CD4-positive, alpha-beta T cell treated with Interleukin-15 for 1 hour (primary cell): ENCODE data around the gene KLHL24.
A peak's percentile ranks its signal among the peaks of the same experiment; 100 is the strongest.
"Not testable (repeated sequence)": the region's sequence is repeated elsewhere in the genome, so short reads cannot be mapped to it uniquely, and the experiment has no call there.

Experiments used
- DNase-seq: peaks from one replicate; pipeline ENCODE4 v3.0.0-alpha.2; 2020

The KLHL24 gene

DNA sequence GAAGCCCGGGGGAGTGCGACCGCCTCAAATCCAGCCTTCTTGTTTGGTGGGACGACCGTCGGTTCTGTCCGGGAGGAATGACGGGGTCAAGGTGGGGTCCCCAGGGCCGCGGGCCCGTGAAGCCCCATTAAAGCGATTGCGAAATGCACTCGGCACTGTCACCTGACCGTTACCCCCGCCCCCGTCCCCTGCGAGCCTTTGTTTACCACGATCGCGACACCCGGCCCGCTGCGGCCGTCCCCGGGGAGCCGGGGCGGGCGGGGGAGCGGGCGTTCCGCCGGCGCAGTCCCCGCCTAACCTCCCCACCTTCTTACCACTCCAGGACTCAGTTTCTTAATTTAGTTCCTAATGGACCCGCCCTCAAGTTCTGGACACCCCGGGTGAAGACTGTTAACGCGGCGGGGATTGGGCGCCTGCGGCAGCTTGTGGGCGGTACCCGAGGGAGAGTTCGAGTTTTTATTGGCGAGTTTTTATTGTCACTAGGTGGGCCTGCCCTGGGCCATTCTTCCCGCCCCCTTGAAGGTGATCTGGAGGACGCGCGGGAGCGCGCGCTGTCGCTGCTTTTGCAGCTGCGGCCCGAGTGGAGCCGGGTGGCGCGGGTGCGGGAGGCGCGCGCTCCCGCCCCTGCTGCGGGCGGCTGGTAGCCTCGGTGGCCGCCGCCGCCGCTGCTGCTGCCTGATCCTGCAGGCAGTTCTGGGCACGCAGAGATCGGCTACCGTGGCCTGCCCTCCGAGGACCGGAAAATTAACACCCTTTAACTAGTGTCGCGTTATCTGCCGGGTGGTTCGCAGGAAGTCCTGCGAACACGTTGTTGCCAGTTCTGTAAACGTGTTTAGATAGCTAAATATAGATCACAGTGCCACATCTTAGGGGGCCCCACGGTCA is 1.0 kb downstream of the KLHL24 start:
- peak; percentile 93 for DNase-seq

- no peak for DNase-seq
These were observed 1.7 kb downstream of the KLHL24 start for GRCh38 chr3:183637106-183637486.

- not testable (repeated sequence) for DNase-seq
These were observed 2.2 kb downstream of the KLHL24 start for GRCh38 chr3:183637633-183638032.

GRCh38 chr3:183638101-183638852 is 2.9 kb downstream of the KLHL24 start:
- no peak for DNase-seq

GRCh38 chr3:183640635-183641034 is 5.2 kb downstream of the KLHL24 start:
- DNase-seq = not testable (repeated sequence)

DNA sequence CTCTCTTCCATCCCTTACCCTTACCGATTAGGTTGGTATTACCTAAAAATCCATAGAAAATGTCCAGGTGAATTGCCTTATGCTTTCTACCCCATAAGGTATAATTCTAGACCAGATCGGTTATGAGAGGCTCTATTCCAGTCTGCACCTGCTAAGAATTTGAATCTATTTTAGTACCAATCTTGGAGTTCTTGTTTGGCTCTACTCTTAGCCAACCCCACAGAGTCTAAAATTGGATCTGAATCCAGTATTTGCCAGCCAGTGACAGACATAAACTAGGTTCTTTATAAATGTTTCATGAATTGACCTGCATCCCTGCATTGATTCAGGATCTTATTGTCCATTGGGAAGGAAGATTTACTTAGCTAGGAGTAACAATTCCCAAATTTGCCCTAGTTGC is 6.5 kb downstream of the KLHL24 start:
- DNase-seq = no peak

DNA sequence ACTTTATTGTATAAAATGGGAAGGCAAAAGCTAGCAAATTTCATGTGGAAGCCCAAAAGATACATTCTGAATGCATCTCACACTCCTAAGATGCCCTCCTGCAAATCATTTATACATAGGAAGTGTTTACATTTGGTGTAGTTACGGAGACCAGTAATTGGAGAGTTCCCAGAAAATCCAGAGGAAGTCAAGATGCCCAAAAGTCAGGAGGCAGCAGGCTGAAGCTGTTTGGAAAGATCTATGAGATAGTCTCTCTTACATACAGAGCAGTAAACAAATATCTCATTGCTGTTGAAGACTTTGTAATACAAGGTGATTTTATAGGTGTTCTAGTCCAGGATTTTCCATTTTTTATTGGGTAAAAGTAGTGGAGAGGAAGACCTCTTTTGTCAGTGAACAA is 8.8 kb downstream of the KLHL24 start:
- DNase-seq = no peak

DNA sequence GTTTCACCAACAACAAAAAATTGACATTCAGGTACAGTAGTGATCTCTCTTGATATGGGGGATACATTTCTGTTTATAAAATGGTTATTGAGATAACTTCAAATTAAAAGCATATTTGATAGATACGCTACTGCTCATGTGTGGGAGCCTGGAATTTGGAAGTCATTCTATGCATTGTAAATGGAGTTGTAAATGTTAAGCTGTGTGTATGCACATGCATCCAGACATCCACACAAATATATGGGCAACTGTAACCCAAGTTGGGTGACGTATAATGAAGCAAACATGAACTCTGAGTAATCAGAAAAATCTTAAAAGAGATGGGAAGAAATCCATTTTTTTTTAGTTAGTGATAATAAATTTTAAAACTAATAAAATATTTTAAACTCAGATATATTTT is 9.8 kb downstream of the KLHL24 start:
- DNase-seq = no peak

- DNase-seq = no peak
These were observed 15.1 kb downstream of the KLHL24 start for GRCh38 chr3:183650554-183650953.

DNA sequence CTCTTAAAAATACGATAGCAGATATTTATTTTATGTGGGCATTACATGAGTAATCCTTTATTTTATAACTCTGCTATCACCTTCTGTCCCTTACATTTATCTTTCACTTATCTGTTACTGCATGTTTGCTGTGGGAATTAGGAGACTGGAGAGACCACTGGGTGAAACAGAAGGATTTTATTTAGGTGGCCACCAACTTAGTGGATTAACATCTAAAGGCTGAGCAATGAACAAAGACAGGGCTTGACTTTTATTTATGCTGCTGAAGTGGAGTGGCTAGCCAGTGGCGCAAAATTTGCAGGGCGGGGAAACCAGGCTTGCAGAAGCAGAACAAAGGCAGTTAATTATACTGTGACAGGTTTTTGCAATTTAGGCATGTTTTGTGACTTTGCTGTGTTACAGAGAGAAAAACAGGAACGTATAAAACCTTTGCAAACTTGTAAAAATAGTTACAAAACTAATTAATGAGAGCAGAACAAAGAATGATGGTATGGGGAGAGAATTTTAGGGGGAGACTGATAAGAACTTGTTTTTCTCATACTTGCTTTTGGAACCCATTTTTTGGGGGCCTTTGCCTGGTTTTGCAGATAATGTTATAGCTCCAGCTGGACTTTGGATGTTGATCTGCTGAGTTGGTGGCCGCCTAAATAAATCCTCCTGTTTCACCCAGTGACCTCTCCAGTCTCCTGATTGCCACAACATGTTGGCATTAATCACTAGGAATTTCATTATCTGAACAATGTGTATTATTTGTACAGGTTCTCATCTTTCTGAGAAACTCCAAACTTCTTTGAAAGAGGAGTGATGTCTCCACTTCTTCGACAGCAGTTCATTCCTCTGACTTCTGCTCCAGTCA is 18.0 kb downstream of the KLHL24 start:
- DNase-seq = no peak

DNA sequence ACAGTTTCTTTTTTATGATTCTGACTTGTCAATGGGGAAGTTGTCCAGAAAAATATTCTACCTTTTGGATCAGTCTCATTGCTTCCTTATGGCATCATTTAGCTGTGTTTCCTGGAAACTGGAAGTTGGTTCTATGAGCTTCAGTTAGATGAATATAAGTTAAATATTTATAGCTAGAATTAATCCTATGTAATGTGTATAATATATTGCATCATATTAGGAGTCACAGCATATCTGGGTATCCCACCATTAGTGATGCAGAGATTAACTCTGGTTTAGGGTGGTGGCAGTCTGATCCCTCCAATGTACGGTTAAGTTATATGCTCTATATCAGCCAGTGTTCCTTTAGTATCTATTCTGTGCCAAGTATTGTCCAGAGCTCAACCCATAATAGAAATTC is 19.3 kb downstream of the KLHL24 start:
- DNase-seq = no peak

DNA sequence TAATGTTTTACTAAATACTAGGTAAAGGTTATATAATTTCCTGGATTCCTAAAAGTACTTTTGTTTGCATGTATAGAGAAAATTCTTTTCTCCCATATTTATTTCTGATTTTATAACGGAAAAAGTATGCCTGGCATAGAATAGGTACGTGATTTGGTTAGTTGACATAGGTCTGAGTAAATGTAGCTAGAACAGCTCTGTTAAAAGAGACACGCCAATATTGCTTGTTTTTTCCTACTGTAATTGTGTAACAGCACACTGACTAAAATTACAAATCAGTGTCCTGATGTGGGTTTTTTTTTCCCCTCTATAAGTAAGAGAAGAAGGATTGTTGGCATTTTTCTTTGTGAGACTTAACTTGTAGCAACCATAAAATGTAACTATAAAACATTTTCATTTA is 26.7 kb downstream of the KLHL24 start:
- DNase-seq = no peak

- no peak for DNase-seq
These were observed 29.5 kb downstream of the KLHL24 start for GRCh38 chr3:183664913-183665381.

GRCh38 chr3:183680061-183680460 is 44.6 kb downstream of the KLHL24 start:
- DNase-seq = no peak

- DNase-seq = no peak
These were observed 52.3 kb downstream of the KLHL24 start for GRCh38 chr3:183687705-183688104.

GRCh38 chr3:183688874-183689273 is 53.5 kb downstream of the KLHL24 start:
- DNase-seq = no peak

DNA sequence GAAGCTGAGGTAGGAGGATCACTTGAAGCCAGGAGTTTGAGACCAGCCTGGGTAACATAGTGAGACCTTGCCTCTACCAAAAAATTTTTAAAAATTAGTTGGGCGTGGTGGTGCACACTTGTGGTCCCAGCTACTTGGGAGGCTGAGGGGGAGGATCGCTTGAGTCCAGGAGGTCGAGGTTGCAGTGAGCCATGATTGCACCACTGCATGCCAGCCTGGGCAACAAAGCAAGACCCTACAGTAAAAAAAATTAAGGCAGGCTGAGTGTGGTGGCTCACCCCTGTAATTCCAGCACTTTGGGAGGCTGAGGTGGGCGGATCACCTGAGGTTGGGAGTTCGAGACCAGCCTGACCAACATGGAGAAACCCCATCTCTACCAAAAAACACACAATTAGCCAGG is 54.2 kb downstream of the KLHL24 start:
- not testable (repeated sequence) for DNase-seq

DNA sequence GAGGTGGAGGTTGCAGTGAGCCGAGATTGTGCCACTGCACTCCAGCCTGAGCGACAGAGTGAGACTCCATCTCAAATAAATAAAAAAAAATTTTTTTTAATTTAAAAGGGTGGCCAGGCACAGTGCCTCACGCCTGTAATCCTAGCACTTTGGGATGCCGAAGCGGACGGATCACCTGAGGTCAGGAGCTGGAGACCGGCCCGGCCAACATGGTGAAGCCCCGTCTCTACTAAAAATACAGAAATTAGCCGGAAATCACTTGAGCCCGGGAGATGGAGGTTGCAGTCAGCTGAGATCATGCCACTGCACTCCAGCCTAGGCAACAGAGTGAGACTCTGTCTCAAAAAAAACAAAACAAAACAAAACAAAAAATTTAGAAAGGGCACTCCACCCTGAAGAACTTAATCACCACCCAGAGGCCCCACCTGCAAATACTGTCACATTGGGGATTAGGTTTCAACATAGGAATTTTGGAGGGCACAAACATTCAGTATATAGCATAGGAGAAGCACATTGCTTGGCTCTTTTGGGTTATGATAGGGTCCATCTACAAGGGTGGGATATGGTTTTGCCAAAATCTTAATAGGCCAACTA is 55.1 kb downstream of the KLHL24 start:
- DNase-seq = no peak

DNA sequence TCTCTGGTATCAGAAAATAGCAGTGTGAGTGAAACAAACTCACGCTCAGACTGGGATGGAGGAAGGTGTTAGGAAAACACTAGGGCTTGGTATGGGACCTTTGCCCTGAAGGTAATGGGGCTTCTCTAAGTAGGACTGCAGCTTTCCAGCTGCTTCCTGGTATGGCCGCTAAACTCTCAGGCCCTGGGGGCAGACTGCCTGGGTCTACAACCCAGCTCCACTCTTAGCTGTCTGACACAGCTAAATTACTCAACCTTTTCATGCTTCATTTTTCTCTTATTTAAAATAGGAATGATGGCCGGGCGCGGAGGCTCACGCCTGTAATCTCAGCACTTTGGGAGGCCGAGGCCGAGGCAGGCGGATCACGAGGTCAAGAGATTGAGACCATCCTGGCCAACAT is 57.0 kb downstream of the KLHL24 start:
- DNase-seq = no peak

- DNase-seq = no peak
These were observed 60.3 kb downstream of the KLHL24 start for GRCh38 chr3:183695569-183696364.

GRCh38 chr3:183697123-183697609 is 61.7 kb downstream of the KLHL24 start:
- DNase-seq = no peak
